ENCODE results near the gene CPLX1. TPM values are rescaled to one million over a fixed set of nuclear protein-coding genes. Genes with fewer than 3 reads are reported as not detected.
A peak's percentile ranks its signal among the peaks of the same experiment; 100 is the strongest.
"Not testable (repeated sequence)": the region's sequence is repeated elsewhere in the genome, so short reads cannot be mapped to it uniquely, and the experiment has no call there.

Gene CPLX1
- total RNA-seq, 1 experiment from 2014 or later = not detected

DNA sequence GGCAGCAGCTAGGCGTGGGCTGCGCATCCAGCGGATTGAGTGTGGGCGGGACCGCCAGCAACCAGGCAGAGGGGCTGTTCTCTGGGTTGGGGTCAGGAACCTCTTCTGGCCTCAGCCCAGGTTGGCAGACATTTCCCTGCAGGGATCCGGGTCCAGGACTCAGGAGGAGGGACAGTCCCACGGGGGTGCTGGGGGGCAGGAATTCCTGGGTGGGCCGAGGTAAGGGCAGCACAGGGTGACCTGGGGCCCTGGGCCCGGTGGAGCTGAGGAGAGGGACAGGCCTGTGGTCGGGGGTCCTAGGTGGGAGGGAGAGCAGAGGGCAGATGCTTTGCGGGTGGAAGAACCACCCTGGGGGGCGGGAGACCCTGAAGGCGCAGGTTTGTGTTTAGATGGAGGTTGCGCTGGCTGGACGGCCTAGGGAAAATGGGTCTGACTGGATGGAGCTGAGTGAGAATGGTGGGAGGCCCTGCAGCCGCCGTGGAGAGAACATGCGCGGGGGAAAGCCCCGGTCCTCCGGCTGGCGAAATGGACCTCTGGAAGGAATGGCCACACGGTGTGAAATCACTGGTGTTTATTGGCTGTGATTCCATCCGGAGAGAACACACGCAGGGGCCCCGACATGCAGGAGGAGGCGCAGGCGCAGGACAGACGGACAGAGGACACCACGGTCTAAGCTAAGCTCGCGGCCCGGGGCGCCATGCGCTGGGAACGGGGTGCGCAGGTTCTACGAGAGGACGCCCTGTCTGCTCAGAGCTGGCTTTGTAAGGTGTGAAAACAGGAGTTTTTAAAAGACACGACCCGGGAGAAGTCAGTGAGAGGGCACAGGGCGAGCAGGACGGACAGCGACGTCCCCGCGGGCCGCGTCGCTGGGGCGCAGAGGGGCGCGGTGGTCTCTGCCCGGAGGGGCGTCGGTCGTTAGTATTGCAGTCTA is 41.3 kb downstream of the CPLX1 start:
- no peak for DNase-seq (ENCODE audit: low read depth in 1 of 2, low spot score in 2 of 2)
- no peaks in the 10 kb centered on the region; the same call in 1 of the 2 replicates for H3K4me1 ChIP-seq (replicated peaks)
- no peaks in the 10 kb centered on the region for H3K9me3 ChIP-seq (replicated peaks)
- no peak overlapping the region for H3K4me3 ChIP-seq
- H3K27ac ChIP-seq = no peak overlapping the region
- H3K27me3 ChIP-seq (replicated peaks) = no peaks in the 10 kb centered on the region
- H3K36me3 ChIP-seq = peaks cover 17% of the 10 kb centered on the region

DNA sequence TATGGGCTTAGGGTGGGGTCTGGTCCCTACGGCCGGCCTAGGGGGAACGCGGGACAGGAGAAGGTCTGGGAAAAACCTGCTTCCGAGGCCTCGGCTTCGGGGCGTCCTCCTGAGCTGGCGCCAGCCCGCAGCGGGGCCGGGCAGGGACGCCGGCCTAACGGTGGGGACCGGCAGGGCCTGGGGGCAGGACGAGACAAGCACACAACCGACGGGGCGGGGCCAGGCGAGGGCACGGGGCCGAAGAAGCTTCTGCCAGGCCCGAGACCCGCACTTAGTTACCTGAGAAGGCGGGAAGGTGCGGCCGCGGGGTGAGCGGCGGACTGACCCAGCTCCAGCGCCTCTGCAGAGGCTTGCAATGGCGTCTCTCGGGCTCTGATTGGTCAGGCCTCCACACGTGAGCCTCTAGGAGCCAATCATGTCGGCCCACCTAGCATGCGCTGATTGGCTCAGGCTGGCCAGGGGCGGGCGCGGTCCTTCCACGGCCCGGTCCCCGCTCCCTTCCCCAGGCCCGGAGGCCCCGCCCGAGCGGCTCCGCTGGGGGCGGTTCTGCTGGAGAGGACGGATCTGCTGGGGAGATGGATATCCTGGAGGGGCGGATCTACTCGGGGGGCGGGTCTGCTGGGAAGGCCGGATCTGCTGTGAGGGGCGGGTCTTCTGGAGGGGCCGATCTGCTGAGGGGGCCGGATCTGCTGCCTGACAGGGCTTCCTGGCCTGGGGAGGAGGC is 44.3 kb downstream of the CPLX1 start:
- no peaks in the 10 kb centered on the region; the same call in 1 of the 2 replicates for H3K4me1 ChIP-seq (replicated peaks)
- peak overlapping the region; percentile 84 for H3K27ac ChIP-seq
- H3K9me3 ChIP-seq (replicated peaks) = no peaks in the 10 kb centered on the region
- H3K4me3 ChIP-seq = peak overlapping the region; percentile 93
- H3K36me3 ChIP-seq = peaks cover 28% of the 10 kb centered on the region
- H3K27me3 ChIP-seq (replicated peaks) = no peaks in the 10 kb centered on the region
- peak; percentile 96 for DNase-seq (ENCODE audit: low read depth in 1 of 2, low spot score in 2 of 2)

DNA sequence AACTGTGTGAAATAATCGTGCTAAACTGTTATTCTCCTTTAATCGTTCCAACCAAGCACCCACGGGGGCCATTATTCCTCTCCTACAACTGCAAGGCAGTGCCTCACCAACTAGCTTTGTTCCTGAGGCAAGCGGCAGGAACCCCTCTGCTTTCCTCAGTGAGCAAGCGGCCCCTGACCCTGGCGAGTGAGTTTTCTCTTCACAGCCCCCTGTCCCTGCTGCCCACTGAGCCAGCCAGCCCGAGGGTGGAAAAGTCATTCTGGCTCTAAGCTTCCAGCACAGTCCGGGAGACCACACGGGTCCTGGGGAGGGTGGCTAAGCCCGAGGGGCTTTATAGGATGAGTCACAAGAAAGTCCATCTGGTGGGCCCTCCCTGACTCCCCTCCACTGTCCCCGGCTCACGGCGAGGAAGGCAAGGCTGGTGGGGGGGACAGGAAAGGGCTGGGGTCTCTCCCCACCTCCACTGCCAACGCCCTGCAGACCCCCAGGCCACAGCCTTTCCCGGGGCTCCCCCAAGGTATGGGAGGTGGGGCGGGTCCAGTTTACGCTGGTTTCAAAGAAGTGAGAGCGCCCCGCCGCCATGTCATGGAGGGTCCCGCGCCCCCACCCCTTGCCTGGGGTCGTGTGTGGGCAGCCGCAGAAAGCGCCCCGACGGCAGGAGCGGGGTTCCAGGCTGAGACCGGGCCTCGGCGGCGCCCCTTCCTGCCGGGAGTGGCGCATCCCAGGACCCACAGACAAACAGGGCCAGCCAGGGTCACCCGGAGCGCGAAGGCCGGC is 45.0 kb downstream of the CPLX1 start:
- no peaks in the 10 kb centered on the region for H3K9me3 ChIP-seq (replicated peaks)
- peak overlapping the region; percentile 84 for H3K27ac ChIP-seq
- H3K4me1 ChIP-seq (replicated peaks) = no peaks in the 10 kb centered on the region; the same call in 1 of the 2 replicates
- peak overlapping the region; percentile 93 for H3K4me3 ChIP-seq
- peaks cover 30% of the 10 kb centered on the region for H3K36me3 ChIP-seq
- DNase-seq (ENCODE audit: low read depth in 1 of 2, low spot score in 2 of 2) = no peak
- no peaks in the 10 kb centered on the region for H3K27me3 ChIP-seq (replicated peaks)

DNA sequence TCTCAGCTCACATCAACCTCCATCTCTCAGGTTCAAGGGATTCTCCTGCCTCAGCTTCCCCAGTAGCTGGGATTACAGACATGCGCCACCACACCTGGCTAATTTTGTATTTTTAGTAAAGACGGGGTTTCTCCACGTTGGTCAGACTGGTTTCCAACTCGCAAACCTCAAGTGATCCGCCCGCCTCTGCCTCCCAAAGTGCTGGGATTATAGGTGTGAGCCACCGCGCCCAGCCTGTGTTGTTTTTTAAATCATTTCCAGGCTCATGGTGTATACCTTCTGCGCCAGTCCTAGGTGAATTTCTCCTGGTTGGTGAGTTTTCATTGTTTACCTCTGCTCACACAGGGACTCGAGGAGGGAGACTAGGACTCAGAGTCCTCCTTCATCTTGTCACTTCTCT is 45.7 kb downstream of the CPLX1 start:
- not testable (repeated sequence) for DNase-seq (ENCODE audit: low read depth in 1 of 2, low spot score in 2 of 2); H3K27me3 ChIP-seq (replicated peaks); H3K27ac ChIP-seq; H3K4me1 ChIP-seq (replicated peaks); H3K9me3 ChIP-seq (replicated peaks)
- Histone ChIP-seq H3K4me3 (peak overlapping the region; percentile 93), H3K36me3 (peaks cover 35% of the 10 kb centered on the region)

DNA sequence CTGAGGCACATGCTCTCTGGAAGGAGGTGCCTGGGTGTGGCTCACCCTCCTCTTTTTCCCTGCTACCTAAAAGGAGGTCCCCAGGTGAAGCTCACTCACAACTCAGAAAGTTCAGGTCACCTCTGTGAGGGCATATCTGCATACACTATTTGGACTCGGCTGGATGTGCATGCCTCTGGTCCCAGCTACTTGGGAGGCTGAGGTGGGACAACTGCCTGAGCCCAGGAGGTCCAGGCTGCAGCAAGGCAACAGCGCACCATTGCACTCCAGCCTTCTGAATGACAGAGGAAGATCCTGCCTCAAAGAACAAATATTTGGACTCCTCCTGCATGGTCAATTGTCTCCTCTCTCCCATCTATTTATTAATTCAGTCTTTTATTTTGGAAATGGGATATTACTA is 46.4 kb downstream of the CPLX1 start:
- Histone ChIP-seq H3K27me3 (replicated peaks) (no peaks in the 10 kb centered on the region), H3K27ac (no peak overlapping the region), H3K36me3 (peaks cover 35% of the 10 kb centered on the region), H3K9me3 (replicated peaks) (no peaks in the 10 kb centered on the region), H3K4me3 (no peak overlapping the region), H3K4me1 (replicated peaks) (no peaks in the 10 kb centered on the region; the same call in 1 of the 2 replicates)
- no peak for DNase-seq (ENCODE audit: low read depth in 1 of 2, low spot score in 2 of 2)

DNA sequence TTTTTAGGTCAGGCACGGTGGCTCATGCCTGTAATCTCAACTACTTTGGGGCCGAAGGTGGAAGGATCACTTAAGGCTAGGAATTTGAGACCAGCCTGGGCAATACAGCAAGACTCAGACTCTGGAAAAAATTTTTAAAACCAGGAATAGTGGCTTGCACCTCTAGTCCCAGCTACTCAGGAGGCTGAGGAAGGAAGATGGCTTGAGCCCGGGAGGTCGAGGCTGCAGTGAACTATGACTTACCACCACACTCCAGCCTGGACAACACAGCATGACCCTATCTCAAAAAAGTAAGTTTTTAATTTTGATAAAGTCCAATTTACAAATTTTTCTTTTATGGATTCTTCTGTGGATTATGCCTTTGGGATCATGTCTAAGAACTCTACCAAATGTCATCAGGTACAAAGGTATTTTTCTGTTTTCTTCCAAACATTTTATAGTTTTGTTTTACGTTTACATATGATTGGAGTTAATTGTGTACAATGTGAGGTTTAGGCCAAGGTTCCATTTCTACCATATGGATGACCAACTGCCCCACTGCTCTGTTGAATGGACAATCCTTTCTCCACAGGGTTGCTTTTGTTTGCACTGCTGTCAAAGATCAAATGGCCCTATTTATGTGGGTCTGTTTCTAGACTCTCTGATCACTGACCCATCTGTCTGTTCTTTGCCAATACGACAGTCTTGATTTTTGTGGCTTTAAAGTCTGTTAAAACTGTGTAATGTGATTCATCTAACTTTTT is 48.2 kb downstream of the CPLX1 start:
- H3K4me1 ChIP-seq (replicated peaks) = no peaks in the 10 kb centered on the region; the same call in 1 of the 2 replicates
- H3K4me3 ChIP-seq = no peak overlapping the region
- DNase-seq (ENCODE audit: low read depth in 1 of 2, low spot score in 2 of 2) = no peak
- H3K27ac ChIP-seq = no peak overlapping the region
- no peaks in the 10 kb centered on the region for H3K27me3 ChIP-seq (replicated peaks)
- no peaks in the 10 kb centered on the region for H3K9me3 ChIP-seq (replicated peaks)
- H3K36me3 ChIP-seq = peaks cover 37% of the 10 kb centered on the region

DNA sequence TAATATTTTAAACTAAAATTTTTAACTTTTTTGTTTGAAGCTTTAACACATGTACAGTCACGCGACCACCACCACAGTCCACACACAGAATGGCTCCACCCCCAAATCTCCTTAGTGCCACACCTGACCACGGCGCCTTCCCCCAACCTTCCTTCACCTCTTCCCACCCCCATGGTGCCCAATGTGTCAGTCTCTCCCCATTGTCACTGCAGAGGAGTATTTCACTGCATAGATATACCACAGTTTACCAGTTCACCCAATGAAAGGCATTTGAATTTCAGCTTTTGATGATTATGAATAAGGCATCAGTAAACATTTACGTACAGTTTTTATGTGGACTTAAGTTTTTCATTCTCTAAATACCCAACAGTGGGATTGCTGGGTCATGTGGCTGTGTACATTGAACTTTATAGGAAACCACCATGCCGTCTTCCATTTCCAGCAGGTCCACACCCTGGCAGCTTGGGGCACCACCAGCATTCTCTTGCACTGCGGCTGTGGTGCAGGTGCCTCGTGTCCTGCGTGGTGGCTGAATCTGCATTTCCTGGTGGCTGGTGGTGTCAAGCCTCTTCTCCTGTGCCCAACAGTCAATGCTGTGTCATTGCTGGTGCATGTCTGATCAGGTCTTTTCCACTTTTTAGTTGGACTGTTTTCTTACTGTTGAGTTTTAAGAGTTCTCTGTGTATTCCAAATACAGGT is 49.0 kb downstream of the CPLX1 start:
- peaks cover 37% of the 10 kb centered on the region for H3K36me3 ChIP-seq
- DNase-seq (ENCODE audit: low read depth in 1 of 2, low spot score in 2 of 2) = no peak
- no peak overlapping the region for H3K27ac ChIP-seq
- H3K4me1 ChIP-seq (replicated peaks) = no peaks in the 10 kb centered on the region; the same call in 1 of the 2 replicates
- no peak overlapping the region for H3K4me3 ChIP-seq
- H3K9me3 ChIP-seq (replicated peaks) = no peaks in the 10 kb centered on the region
- H3K27me3 ChIP-seq (replicated peaks) = no peaks in the 10 kb centered on the region

DNA sequence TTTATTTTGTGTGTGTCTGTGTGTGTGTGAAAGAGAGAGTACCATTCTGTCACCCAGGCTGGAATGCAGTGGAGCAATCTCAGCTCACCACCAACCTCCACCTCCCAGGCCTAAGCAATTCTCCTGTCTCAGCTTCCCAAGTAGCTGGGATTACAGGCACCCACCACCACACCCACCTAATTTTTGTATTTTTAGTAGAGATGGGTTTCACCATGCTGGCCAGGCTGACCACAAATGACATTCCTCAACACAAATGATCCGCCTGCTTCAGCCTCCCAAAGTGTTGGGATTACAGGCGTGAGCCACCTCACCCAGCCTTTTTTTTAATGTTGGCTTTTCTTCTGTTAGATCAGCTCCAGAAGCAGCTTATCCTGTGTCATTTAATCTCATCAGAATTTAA is 50.4 kb downstream of the CPLX1 start:
- not testable (repeated sequence) for H3K9me3 ChIP-seq (replicated peaks); H3K4me1 ChIP-seq (replicated peaks); H3K4me3 ChIP-seq; H3K27me3 ChIP-seq (replicated peaks); DNase-seq (ENCODE audit: low read depth in 1 of 2, low spot score in 2 of 2); H3K27ac ChIP-seq
- H3K36me3 ChIP-seq = peaks cover 29% of the 10 kb centered on the region

DNA sequence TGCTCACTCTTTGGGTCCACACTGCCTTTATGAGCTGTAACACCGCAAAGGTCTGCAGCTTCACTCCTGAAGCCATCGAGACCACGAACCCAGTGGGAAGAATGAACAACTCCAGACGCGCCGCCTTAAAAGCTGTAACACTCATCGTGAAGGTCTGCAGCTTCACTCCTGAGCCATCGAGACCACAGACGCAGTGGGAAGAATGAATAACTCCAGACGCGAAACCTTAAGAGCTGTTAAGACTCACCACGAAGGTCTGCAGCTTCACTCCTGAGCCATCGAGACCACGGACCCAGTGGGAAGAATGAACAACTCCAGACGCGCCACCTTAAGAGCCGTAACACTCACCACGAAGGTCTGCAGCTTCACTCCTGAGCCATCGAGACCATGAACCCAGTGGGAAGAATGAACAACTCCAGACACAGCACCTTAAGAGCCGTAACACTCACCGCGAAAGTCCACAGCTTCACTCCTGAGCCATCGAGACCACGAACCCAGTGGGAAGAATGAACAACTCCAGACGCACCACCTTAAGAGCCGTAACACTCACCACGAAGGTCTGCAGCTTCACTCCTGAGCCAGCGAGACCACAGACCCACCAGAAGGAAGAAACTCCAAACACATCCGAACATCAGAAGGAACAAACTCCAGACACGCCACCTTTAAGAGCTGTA is 51.4 kb downstream of the CPLX1 start:
- H3K36me3 ChIP-seq = peaks cover 29% of the 10 kb centered on the region
- not testable (repeated sequence) for H3K4me3 ChIP-seq; H3K27me3 ChIP-seq (replicated peaks)

DNA sequence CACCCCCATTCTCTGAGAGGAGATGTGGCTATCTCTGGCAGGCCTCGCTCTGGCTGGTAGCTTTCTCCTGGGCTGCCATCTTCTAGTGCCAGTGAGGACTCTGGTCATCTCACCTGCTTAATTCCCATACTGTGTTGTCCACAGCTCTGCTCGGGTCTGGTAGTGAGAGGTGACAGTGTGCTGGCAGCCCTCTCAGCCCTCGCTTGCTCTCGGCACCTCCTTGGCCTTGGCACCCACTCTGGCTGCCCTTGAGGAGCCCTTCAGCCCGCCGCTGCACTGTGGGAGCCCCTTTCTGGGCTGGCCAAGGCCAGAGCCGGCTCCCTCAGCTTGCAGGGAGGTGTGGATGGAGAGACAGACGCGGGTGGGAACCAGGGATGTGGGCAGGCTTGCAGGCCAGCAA is 52.7 kb downstream of the CPLX1 start:
- Histone ChIP-seq H3K36me3 (peaks cover 33% of the 10 kb centered on the region), H3K27me3 (replicated peaks) (no peaks in the 10 kb centered on the region), H3K4me3 (no peak overlapping the region), H3K4me1 (replicated peaks) (no peaks in the 10 kb centered on the region), H3K9me3 (replicated peaks) (no peaks in the 10 kb centered on the region), H3K27ac (no peak overlapping the region)
- DNase-seq (ENCODE audit: low read depth in 1 of 2, low spot score in 2 of 2) = no peak

More for the DNA sequence above, 51.4 kb downstream of the CPLX1 start:
- not testable (repeated sequence) for H3K27ac ChIP-seq; H3K9me3 ChIP-seq (replicated peaks); H3K4me1 ChIP-seq (replicated peaks); DNase-seq (ENCODE audit: low read depth in 1 of 2, low spot score in 2 of 2)

DNA sequence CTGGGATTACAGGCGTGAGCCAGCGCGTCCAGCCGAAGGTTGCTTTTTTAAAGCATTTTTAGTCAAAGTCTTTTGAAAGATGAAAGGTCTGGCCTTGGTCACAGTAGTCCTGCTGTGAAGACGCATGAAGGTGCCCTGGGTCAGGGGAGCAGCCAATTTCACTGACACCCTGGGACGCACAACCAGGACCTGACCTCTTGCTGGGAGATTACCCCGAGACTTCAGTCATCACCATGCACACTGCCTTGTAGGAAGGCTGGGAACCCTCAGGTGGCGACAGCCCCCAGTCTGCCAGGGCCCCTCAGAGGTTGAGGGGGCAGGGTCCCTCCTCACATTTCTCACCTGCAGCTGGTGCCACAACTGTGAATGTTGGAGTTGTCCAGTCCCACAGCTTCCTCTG is 53.2 kb downstream of the CPLX1 start:
- Histone ChIP-seq H3K4me1 (replicated peaks) (no peaks in the 10 kb centered on the region), H3K36me3 (peaks cover 30% of the 10 kb centered on the region), H3K27ac (no peak overlapping the region), H3K9me3 (replicated peaks) (no peaks in the 10 kb centered on the region), H3K27me3 (replicated peaks) (no peaks in the 10 kb centered on the region), H3K4me3 (no peak overlapping the region)
- DNase-seq (ENCODE audit: low read depth in 1 of 2, low spot score in 2 of 2) = no peak

DNA sequence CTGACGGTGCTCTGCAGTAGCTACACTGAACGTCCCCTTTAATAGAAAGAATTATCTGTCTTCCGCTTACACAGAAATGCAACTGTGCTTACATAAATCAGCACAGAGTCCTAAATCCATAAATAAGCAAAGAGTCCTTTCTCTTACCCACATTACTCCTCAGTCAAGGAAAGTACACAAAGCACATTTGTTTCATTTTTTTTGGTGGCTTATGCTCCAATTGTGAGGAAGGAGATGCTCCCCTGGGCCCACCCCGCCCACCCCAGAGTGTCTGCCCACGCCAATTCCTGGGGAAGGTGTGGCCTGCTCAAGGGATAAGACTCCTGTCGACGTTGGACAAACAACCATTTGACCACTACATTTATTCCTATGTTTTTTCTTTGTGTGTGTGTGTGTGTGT is 53.8 kb downstream of the CPLX1 start:
- no peaks in the 10 kb centered on the region for H3K27me3 ChIP-seq (replicated peaks)
- H3K9me3 ChIP-seq (replicated peaks) = no peaks in the 10 kb centered on the region
- no peak overlapping the region for H3K4me3 ChIP-seq
- H3K27ac ChIP-seq = no peak overlapping the region
- H3K4me1 ChIP-seq (replicated peaks) = no peaks in the 10 kb centered on the region
- peaks cover 29% of the 10 kb centered on the region for H3K36me3 ChIP-seq
- DNase-seq (ENCODE audit: low read depth in 1 of 2, low spot score in 2 of 2) = no peak
